Activated CD8-positive, alpha-beta memory T cell treated with anti-CD3 and anti-CD28 coated beads for 48 hours (primary cell): ENCODE results near the gene ACOT2.
"Not testable (repeated sequence)": the region's sequence is repeated elsewhere in the genome, so short reads cannot be mapped to it uniquely, and the experiment has no call there.

ENCODE experiments used
- DNase-seq, 3 experiments: peaks; one replicate each; pipeline ENCODE4 v3.0.0-alpha.2; 2020; ENCODE audit warnings: low read depth in 2 of 3, low spot score in 2 of 3

Gene ACOT2

GRCh38 chr14:73569185-73569958 lies at the start of gene ACOT2:
ACOT2 (plus strand) TSS chr14:73569213; CDS start chr14:73569241, 28 bp downstream.
- DNase-seq = peak; percentile 45 to 67 (median 55)

- no peak for DNase-seq
Measured at GRCh38 chr14:73521229-73521628, 47.8 kb upstream of the ACOT2 start.

- DNase-seq = no peak
Measured at GRCh38 chr14:73524493-73524892, 44.5 kb upstream of the ACOT2 start.

- no peak for DNase-seq
Measured at GRCh38 chr14:73526036-73526984, 42.7 kb upstream of the ACOT2 start.

GRCh38 chr14:73529356-73529755 lies 39.7 kb upstream of the ACOT2 start:
- not testable (repeated sequence) for DNase-seq

GRCh38 chr14:73531971-73532370 lies 37.0 kb upstream of the ACOT2 start:
- not testable (repeated sequence) for DNase-seq

- DNase-seq = peak in 1 of 3 experiments; percentile 12
Measured at GRCh38 chr14:73537244-73538045, 31.6 kb upstream of the ACOT2 start.

GRCh38 chr14:73539017-73539416 lies 30.0 kb upstream of the ACOT2 start:
- peak; percentile 3 to 31 (median 15) for DNase-seq

GRCh38 chr14:73542961-73543360 lies 26.1 kb upstream of the ACOT2 start:
- DNase-seq = not testable (repeated sequence)

GRCh38 chr14:73545353-73545752 lies 23.7 kb upstream of the ACOT2 start:
- DNase-seq = not testable (repeated sequence)

- DNase-seq = not testable (repeated sequence)
Measured at GRCh38 chr14:73549097-73549496, 19.9 kb upstream of the ACOT2 start.

GRCh38 chr14:73549889-73550524 lies 19.0 kb upstream of the ACOT2 start:
- not testable (repeated sequence) for DNase-seq

- DNase-seq = no peak
Measured at GRCh38 chr14:73553845-73554244, 15.2 kb upstream of the ACOT2 start.

- DNase-seq = not testable (repeated sequence)
Measured at GRCh38 chr14:73557201-73557600, 11.8 kb upstream of the ACOT2 start.

GRCh38 chr14:73558238-73558637 lies 10.8 kb upstream of the ACOT2 start:
- DNase-seq = not testable (repeated sequence)

GRCh38 chr14:73562256-73562655 lies 6.8 kb upstream of the ACOT2 start:
- not testable (repeated sequence) for DNase-seq

GRCh38 chr14:73562696-73563095 lies 6.3 kb upstream of the ACOT2 start:
- DNase-seq = not testable (repeated sequence)

- not testable (repeated sequence) for DNase-seq
Measured at GRCh38 chr14:73566431-73566830, 2.6 kb upstream of the ACOT2 start.

- DNase-seq = not testable (repeated sequence)
Measured at GRCh38 chr14:73566935-73567334, 2.1 kb upstream of the ACOT2 start.

- DNase-seq = no peak
Measured at GRCh38 chr14:73567358-73567757, 1.7 kb upstream of the ACOT2 start.
